Ectodermal cell (in vitro differentiated cells): ENCODE results near the gene AHCYL2.
"Not testable (repeated sequence)": the region's sequence is repeated elsewhere in the genome, so short reads cannot be mapped to it uniquely, and the experiment has no call there.

Experiments
- H3K27ac ChIP-seq: 2 replicates; pipeline ENCODE4 v1.7.0; 2013; ENCODE audit warnings: mild to moderate bottlenecking, low read depth, low read length; ENCODE audit not compliant: insufficient read depth, poor library complexity, severe bottlenecking
- H3K27me3 ChIP-seq: 2 replicates; pipeline ENCODE4 v1.7.0; 2013; ENCODE audit warnings: mild to moderate bottlenecking, low read length; ENCODE audit not compliant: insufficient read depth, control insufficient read depth, poor library complexity, severe bottlenecking
- H3K36me3 ChIP-seq: one replicate; pipeline ENCODE4 v1.7.0; 2013; ENCODE audit warnings: low read length; ENCODE audit not compliant: control insufficient read depth, insufficient read depth
- H3K4me1 ChIP-seq: one replicate; pipeline ENCODE4 v1.7.0; 2013; ENCODE audit warnings: low read length; ENCODE audit not compliant: control insufficient read depth, insufficient read depth
- H3K4me3 ChIP-seq: 2 replicates; pipeline ENCODE4 v1.7.0; 2013; ENCODE audit warnings: low read depth, low read length, control low read depth; ENCODE audit not compliant: insufficient read depth
- H3K9me3 ChIP-seq: 2 replicates; pipeline ENCODE4 v1.7.0; 2013; ENCODE audit warnings: mild to moderate bottlenecking, low read length, moderate library complexity; ENCODE audit not compliant: control insufficient read depth
- WGBS, 2 experiments: methylation state at CpG; one replicate each; pipeline ENCODE4 v1.1.7; 2013; ENCODE audit warnings: missing lambda C conversion rate in 2 of 2; 5-methylcytosine and 5-hydroxymethylcytosine counted together

The AHCYL2 gene

DNA sequence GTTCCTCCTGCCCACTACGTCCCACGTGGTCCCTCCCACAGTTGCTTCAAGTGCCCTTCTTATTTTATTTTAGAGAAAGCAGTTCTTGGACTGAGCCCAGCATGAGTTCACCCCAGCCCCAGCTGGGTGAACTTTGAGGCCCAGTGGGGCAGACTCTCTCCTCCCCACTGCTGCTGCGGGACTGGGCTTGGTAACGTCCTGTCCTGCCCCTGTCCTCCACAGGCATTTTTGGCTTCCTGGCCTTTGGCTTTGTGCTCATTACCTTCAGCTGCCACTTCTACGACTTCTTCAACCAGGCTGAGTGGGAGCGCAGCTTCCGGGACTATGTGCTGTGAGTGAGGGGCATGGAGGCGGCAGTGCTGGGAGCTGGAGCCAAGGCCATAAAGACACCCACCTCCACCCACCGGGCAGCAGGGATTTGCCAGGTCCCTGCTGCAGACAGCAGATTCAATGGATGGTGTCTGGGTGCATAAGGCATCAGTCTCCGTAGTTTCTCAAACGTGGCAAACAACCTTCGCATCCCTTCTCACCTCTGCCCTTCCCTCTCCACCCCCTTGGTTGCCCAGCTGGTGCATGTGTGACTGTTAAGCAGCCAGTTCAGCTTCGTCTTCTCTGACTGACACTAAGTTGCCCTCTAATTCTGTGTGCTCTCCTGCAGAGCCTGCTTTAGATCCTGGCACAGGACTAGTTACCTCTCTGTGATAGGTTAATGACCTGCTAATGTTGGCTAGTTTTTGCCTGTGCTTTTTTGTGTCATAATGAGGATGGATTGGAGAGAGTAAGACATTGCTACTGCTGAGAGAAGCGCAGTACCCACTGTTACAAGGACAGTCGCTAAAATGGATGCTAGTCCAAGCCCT lies 15.5 kb upstream of the AHCYL2 start:
- H3K27ac ChIP-seq: no peak overlapping the region
- H3K36me3 ChIP-seq: peaks cover 57% of the 10 kb centered on the region
- H3K27me3 ChIP-seq: no peaks in the 10 kb centered on the region
- H3K4me1 ChIP-seq: no peaks in the 10 kb centered on the region
- H3K4me3 ChIP-seq: no peak overlapping the region
- no peaks in the 10 kb centered on the region for H3K9me3 ChIP-seq
- WGBS, 2 experiments: 95% methylated on average over 15 of the region's 15 CpGs

DNA sequence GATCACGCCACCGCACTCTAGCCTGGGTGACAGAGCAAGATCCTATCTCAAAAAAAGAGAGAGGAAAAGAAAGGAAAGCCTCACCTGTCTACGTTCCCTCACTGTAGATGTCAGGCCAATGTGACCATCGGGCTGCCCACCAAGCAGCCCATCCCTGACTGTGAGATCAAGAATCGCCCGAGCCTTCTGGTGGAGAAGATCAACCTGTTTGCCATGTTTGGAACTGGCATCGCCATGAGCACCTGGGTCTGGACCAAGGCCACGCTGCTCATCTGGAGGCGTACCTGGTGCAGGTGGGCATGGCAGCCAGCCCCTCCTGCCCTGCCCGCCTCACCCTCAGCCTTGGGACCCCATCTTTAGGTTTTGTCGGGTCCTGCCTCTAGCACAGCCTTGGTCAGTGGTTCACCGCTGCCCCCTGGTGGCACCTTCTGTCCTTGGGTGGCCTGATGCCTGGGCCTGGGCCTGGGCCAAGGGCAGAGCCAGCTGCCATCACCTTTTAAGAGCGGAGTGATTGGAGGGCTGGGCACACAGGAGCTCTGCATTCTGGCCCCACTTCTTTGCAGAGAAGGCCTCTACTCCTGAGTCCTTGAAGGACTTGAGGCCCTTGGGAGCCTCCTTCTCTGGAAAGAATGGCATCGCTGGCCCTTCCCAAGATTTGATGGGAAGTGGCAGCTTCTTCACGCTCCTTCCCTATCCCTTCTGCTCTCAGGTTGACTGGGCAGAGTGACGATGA lies 14.4 kb upstream of the AHCYL2 start:
- Histone ChIP-seq H3K36me3 (peaks cover 58% of the 10 kb centered on the region), H3K27ac (no peak overlapping the region), H3K27me3 (no peaks in the 10 kb centered on the region), H3K4me1 (no peaks in the 10 kb centered on the region), H3K9me3 (no peaks in the 10 kb centered on the region), H3K4me3 (no peak overlapping the region)
- 86 to 88% methylated on average over 16 of the region's 16 CpGs for WGBS, 2 experiments

DNA sequence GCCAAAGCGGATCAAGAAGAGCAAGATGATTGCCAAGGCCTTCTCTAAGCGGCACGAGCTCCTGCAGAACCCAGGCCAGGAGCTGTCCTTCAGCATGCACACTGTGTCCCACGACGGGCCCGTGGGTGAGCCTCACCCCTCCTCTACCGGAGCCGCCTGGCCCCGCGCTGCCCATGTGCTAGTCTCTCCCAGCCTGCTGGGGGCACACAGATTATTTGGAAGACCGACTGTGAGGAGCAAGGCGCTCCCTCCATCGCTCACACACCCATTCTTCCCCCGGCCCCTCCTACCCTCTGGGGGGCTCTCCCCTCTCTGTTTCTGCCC lies 13.9 kb upstream of the AHCYL2 start:
- Histone ChIP-seq H3K9me3 (no peaks in the 10 kb centered on the region), H3K27me3 (no peaks in the 10 kb centered on the region), H3K27ac (no peak overlapping the region), H3K36me3 (peaks cover 55% of the 10 kb centered on the region), H3K4me1 (no peaks in the 10 kb centered on the region), H3K4me3 (no peak overlapping the region)
- WGBS, 2 experiments: 95 to 96% methylated on average over 14 of the region's 14 CpGs

- Histone ChIP-seq H3K27me3 (no peaks in the 10 kb centered on the region), H3K9me3 (no peaks in the 10 kb centered on the region), H3K27ac (no peak overlapping the region), H3K4me3 (no peak overlapping the region), H3K36me3 (peaks cover 48% of the 10 kb centered on the region), H3K4me1 (no peaks in the 10 kb centered on the region)
- 94 to 95% methylated on average over 14 of the region's 14 CpGs for WGBS, 2 experiments
Observed at GRCh38 chr7:129212126-129212525, 12.7 kb upstream of the AHCYL2 start.

- Histone ChIP-seq H3K36me3 (peaks cover 48% of the 10 kb centered on the region), H3K27me3 (no peaks in the 10 kb centered on the region), H3K27ac (no peak overlapping the region), H3K4me3 (no peak overlapping the region), H3K9me3 (no peaks in the 10 kb centered on the region), H3K4me1 (no peaks in the 10 kb centered on the region)
- 96 to 97% methylated on average over 4 of the region's 4 CpGs for WGBS, 2 experiments
Observed at GRCh38 chr7:129212596-129212995, 12.2 kb upstream of the AHCYL2 start.

GRCh38 chr7:129213828-129214227 lies 11.0 kb upstream of the AHCYL2 start:
- no peaks in the 10 kb centered on the region for H3K4me1 ChIP-seq
- H3K27ac ChIP-seq: no peak overlapping the region
- WGBS, 2 experiments: 81% methylated on average over 15 of the region's 15 CpGs
- no peak overlapping the region for H3K4me3 ChIP-seq
- no peaks in the 10 kb centered on the region for H3K27me3 ChIP-seq
- H3K9me3 ChIP-seq: no peaks in the 10 kb centered on the region
- H3K36me3 ChIP-seq: peaks cover 43% of the 10 kb centered on the region

DNA sequence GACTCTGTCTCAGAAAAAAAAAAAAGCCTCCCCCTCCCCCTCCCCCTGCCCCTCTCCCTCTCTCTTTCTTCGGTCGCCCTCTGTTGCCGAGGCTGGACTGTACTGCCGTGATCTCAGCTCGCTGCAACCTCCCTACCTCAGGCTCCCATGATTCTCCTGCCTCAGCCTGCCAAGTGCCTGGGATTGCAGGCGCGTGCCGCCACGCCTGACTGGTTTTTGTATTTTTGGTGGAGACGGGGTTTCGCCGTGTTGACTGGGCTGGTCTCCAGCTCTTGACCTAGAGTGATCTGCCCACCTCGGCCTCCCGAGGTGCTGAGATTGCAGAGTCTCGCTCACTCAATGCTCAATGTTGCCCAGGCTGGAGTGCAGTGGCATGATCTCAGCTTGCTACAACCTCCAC lies 9.1 kb upstream of the AHCYL2 start:
- not testable (repeated sequence) for H3K27ac ChIP-seq
- H3K36me3 ChIP-seq: peaks cover 31% of the 10 kb centered on the region
- WGBS, 2 experiments: 93 to 96% methylated on average over 12 to 15 of the region's 15 CpGs

DNA sequence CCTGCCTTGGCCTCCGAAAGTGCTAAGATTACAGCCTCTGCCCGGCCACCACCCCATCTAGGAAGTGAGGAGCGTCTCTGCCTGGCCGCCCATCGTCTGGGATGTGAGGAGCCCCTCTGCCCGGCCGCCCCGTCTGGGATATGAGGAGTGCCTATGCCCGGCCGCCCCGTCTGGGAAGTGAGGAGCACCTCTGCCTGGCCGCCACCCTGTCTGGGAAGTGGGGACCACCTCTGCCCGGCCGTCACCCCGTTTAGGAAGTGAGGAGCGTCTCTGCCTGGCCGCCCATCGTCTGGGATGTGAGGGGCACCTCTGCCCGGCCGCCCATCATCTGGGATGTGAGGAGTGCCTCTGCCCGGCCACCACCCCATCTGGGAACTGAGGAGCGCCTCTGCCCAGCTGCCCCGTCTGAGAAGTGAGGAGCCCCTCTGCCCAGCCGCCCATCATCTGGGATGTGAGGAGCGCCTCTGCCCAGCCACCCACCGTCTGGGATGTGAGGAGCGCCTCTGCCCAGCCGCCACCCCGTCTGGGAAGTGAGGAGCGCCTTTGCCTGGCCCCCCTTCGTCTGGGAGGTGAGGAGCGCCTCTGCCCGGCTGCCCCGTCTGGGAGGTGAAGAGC lies 8.6 kb upstream of the AHCYL2 start:
- peaks cover 25% of the 10 kb centered on the region for H3K36me3 ChIP-seq
- not testable (repeated sequence) for H3K4me3 ChIP-seq, H3K27me3 ChIP-seq, H3K4me1 ChIP-seq, H3K27ac ChIP-seq, H3K9me3 ChIP-seq
- WGBS, 2 experiments: 96 to 97% methylated on average over 34 of the region's 34 CpGs

More for the DNA sequence above, 9.1 kb upstream of the AHCYL2 start:
- H3K9me3 ChIP-seq, H3K4me3 ChIP-seq, H3K4me1 ChIP-seq, H3K27me3 ChIP-seq: not testable (repeated sequence)

DNA sequence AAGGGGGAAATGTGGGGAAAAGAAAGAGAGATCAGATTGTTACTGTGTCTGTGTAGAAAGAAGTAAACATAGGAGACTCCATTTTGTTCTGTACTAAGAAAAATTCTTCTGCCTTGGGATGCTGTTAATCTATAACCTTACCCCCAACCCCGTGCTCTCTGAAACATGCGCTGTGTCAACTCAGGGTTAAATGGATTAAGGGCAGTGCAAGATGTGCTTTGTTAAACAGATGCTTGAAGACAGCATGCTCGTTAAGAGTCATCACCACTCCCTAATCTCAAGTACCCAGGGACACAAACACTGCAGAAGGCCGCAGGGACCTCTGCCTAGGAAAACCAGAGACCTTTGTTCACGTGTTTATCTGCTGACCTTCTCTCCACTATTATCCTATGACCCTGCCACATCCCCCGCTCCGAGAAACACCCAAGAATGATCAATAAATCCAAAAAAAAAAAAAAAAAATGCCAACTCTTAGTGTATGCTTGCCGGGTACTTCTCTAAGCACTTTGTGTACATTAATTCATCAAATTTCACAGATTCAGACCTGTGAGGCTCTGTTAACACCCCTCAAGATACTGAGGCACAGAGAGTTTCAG lies 7.9 kb upstream of the AHCYL2 start:
- not testable (repeated sequence) for H3K27ac ChIP-seq, H3K4me1 ChIP-seq, H3K27me3 ChIP-seq, H3K4me3 ChIP-seq, H3K9me3 ChIP-seq
- peaks cover 18% of the 10 kb centered on the region for H3K36me3 ChIP-seq
- 89 to 97% methylated on average over 4 to 6 of the region's 8 CpGs for WGBS, 2 experiments

- peaks cover 8% of the 10 kb centered on the region for H3K36me3 ChIP-seq
- 24 to 29% methylated on average over 9 of the region's 9 CpGs for WGBS, 2 experiments
- no peaks in the 10 kb centered on the region for H3K27me3 ChIP-seq
Observed at GRCh38 chr7:129218514-129219062, 6.2 kb upstream of the AHCYL2 start.

More at GRCh38 chr7:129218514-129219062, 6.2 kb upstream of the AHCYL2 start:
- H3K4me1 ChIP-seq: no peaks in the 10 kb centered on the region
- H3K9me3 ChIP-seq: no peaks in the 10 kb centered on the region
- no peak overlapping the region for H3K27ac ChIP-seq
- no peak overlapping the region for H3K4me3 ChIP-seq
